HepG2 (cell line): ENCODE results near the gene DNASE1L2. TPM values are rescaled to one million over a fixed set of nuclear protein-coding genes. Genes with fewer than 3 reads are reported as not detected.
A peak's percentile ranks its signal among the peaks of the same experiment; 100 is the strongest.

Source experiments
- AFF4 ChIP-seq: sonication (generic); formaldehyde crosslinking; IDR thresholded peaks from 2 replicates; pipeline ENCODE4 v1.4.0; 2020; ENCODE audit warnings: missing genetic modification reagents
- AHR ChIP-seq: IDR thresholded peaks from 2 replicates; pipeline ENCODE4 v1.6.1; 2018; ENCODE audit warnings: missing genetic modification reagents, missing compliant biosample characterization
- FIP1L1 ChIP-seq: fragments of 200-400 bp; formaldehyde crosslinking; IDR thresholded peaks from 2 replicates; pipeline ENCODE4 v1.6.1; 2018; ENCODE audit warnings: low read depth, mild to moderate bottlenecking, low read length, moderate library complexity, borderline replicate concordance; ENCODE audit not compliant: insufficient read depth
- FOXK2 ChIP-seq: fragments of 450-650 bp; IDR thresholded peaks from 2 replicates; pipeline ENCODE4 v1.6.1; 2016
- GLMP ChIP-seq: sonication (generic); formaldehyde crosslinking; IDR thresholded peaks from 2 replicates; pipeline ENCODE4 v1.9.0; 2021; ENCODE audit warnings: missing genetic modification reagents, mild to moderate bottlenecking, borderline replicate concordance
- HDAC2 ChIP-seq: sonication (generic); formaldehyde crosslinking; IDR thresholded peaks from 2 replicates; pipeline ENCODE4 v1.4.0; 2020; ENCODE audit warnings: missing genetic modification reagents
- KDM5A ChIP-seq: fragments of 200-600 bp; sonication (generic); IDR thresholded peaks from 2 replicates; pipeline ENCODE4 v1.7.0; 2018; ENCODE audit warnings: antibody characterized with exemption, mild to moderate bottlenecking, low read length, borderline replicate concordance
- MED8 ChIP-seq: sonication (generic); formaldehyde crosslinking; IDR thresholded peaks from 2 replicates; pipeline ENCODE4 v1.8.1; 2023; ENCODE audit warnings: mild to moderate bottlenecking, missing genetic modification reagents; ENCODE audit not compliant: insufficient replicate concordance
- MYNN ChIP-seq: sonication (generic); formaldehyde crosslinking; IDR thresholded peaks from 2 replicates; pipeline ENCODE4 v1.4.0; 2020; ENCODE audit warnings: mild to moderate bottlenecking, low read depth, missing genetic modification reagents
- NFRKB ChIP-seq: fragments of 450-650 bp; IDR thresholded peaks from 2 replicates; pipeline ENCODE4 v1.6.1; 2017
- PPARG ChIP-seq: conservative IDR thresholded peaks from 2 replicates; pipeline ENCODE4 v1.6.1; 2016; ENCODE audit warnings: missing biosample characterization, missing genetic modification reagents
- RCOR2 ChIP-seq: IDR thresholded peaks from 2 replicates; pipeline ENCODE4 v1.6.1; 2016; ENCODE audit warnings: missing biosample characterization, missing genetic modification reagents
- SALL1 ChIP-seq: sonication (generic); formaldehyde crosslinking; IDR thresholded peaks from 2 replicates; pipeline ENCODE4 v1.8.0; 2022; ENCODE audit warnings: mild to moderate bottlenecking, missing genetic modification reagents
- ZNF205 ChIP-seq: IDR thresholded peaks from 2 replicates; pipeline ENCODE4 v1.6.1; 2018; ENCODE audit warnings: missing biosample characterization, missing genetic modification reagents
- ZNF224 ChIP-seq: sonication (generic); formaldehyde crosslinking; IDR thresholded peaks from 2 replicates; pipeline ENCODE4 v1.5.0; 2020; ENCODE audit warnings: mild to moderate bottlenecking, missing genetic modification reagents
- ZNF34 ChIP-seq: sonication (generic); formaldehyde crosslinking; IDR thresholded peaks from 2 replicates; pipeline ENCODE4 v1.4.0; 2020; ENCODE audit warnings: mild to moderate bottlenecking, missing genetic modification reagents, borderline replicate concordance
- ZNF569 ChIP-seq: sonication (generic); formaldehyde crosslinking; IDR thresholded peaks from 2 replicates; pipeline ENCODE4 v1.5.0; 2020; ENCODE audit warnings: mild to moderate bottlenecking, missing genetic modification reagents, moderate library complexity, borderline replicate concordance
- ZNF780A ChIP-seq: sonication (generic); formaldehyde crosslinking; IDR thresholded peaks from 2 replicates; pipeline ENCODE4 v1.8.0; 2022; ENCODE audit warnings: mild to moderate bottlenecking, missing genetic modification reagents, moderate library complexity
- ZSCAN29 ChIP-seq: sonication (generic); formaldehyde crosslinking; conservative IDR thresholded peaks from 2 replicates; pipeline ENCODE4 v1.4.0; 2020; ENCODE audit warnings: mild to moderate bottlenecking, missing genetic modification reagents
- polyA plus RNA-seq, 8 experiments: library from polyadenylated mRNA; depleted of rRNA in 3 of 8; stranded (reverse) in 7 of 8; unstranded in 1 of 8; fragments of >200 nt; fragmentation: Illumina TruSeq in 4 of 8; extraction: Trizol in 4 of 8; gene quantifications; 2 replicates each; pipeline versions ENCODE4 v1.2.1 to v1.2.3, GENCODE V29; 2011 to 2016; ENCODE audit warnings: low read depth in 4 of 8, missing spikeins in 1 of 8, mixed read lengths in 1 of 8; ENCODE audit not compliant: insufficient read depth in 1 of 8
- total RNA-seq, 5 experiments: library from RNA; depleted of rRNA; stranded (reverse); fragments of >200 nt; fragmentation: Illumina TruSeq; extraction: Trizol; gene quantifications; 2 replicates each; pipeline ENCODE4 v1.2.3, GENCODE V29; 2016; ENCODE audit warnings: low read depth in 1 of 5
- TF ChIP-seq, protein P1 (sequence below): sonication (generic); formaldehyde crosslinking; IDR thresholded peaks from 2 replicates; pipeline ENCODE4 v1.4.0; 2020; ENCODE audit warnings: mild to moderate bottlenecking, low read depth, missing genetic modification reagents
- TF ChIP-seq, protein P2 (sequence below): sonication (generic); formaldehyde crosslinking; IDR thresholded peaks from 2 replicates; pipeline ENCODE4 v1.4.0; 2020; ENCODE audit warnings: missing genetic modification reagents

Gene DNASE1L2
- total and polyA plus RNA-seq, 2 of the 13 experiments (the other 11 are each of a cell fraction or from before 2014, with no cell fraction given) = 0.44 to 0.50 TPM

DNA sequence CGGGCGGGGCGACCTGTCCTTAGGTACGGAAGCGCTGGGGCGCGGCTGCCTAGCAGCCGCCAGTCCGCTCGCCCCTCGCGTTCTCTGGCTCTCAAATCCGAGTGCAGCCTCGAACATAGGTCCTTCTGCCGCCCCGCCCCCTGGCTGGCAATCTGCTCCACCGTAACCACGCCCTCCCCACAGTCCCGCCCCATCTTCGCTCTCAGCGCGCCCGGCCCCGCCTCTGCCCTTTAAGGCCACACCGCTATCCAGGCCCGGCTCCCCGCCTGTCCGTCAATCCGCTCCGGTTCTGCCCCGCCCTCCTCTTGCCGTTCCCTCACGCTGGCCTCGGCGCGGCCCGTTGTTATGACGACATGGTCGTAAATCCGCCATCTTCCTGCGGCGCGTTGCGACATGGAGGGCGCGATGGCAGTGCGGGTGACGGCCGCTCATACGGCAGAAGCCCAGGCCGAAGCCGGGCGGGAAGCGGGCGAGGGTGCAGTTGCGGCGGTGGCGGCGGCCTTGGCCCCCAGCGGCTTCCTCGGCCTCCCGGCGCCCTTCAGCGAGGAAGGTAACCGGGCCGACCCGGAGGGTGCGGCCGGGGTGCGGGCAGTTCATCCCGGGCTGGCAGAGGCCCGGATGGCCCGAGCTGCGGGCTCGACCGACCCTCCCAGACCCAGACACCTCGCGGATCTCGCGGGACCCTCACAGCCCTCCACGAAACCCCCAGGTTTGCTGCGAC, 12.9 kb upstream of the DNASE1L2 start, which contains the start of gene E4F1 (continued):
- TF ChIP-seq MYNN (CRISPR knock-in tag) = no peak
- TF ChIP-seq, protein P1, sequence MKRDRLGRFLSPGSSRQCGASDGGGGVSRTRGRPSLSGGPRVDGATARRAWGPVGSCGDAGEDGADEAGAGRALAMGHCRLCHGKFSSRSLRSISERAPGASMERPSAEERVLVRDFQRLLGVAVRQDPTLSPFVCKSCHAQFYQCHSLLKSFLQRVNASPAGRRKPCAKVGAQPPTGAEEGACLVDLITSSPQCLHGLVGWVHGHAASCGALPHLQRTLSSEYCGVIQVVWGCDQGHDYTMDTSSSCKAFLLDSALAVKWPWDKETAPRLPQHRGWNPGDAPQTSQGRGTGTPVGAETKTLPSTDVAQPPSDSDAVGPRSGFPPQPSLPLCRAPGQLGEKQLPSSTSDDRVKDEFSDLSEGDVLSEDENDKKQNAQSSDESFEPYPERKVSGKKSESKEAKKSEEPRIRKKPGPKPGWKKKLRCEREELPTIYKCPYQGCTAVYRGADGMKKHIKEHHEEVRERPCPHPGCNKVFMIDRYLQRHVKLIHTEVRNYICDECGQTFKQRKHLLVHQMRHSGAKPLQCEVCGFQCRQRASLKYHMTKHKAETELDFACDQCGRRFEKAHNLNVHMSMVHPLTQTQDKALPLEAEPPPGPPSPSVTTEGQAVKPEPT (CRISPR knock-in tag) = no peak
- peak; percentile 92; the same call in 1 of the 2 replicates for TF ChIP-seq ZNF569
- TF ChIP-seq ZNF224 (CRISPR knock-in tag) = 0 out of 2 replicates have a peak, but pooled peaks have one; percentile 38
- 0 out of 2 replicates have a peak, but pooled peaks have one; percentile 45 for TF ChIP-seq ZNF34
- TF ChIP-seq NFRKB = no peak
- peak; percentile 86; the same call in 1 of the 2 replicates for TF ChIP-seq KDM5A
- peak; percentile 63; the same call in 1 of the 2 replicates for TF ChIP-seq ZSCAN29
- no peak for TF ChIP-seq FOXK2
- no peak for TF ChIP-seq AHR
- TF ChIP-seq SALL1 (CRISPR knock-in tag) = peak; percentile 86
- peak; percentile 80 for TF ChIP-seq MED8 (CRISPR knock-in tag)
- TF ChIP-seq FIP1L1 = no peak
- no peak for TF ChIP-seq ZNF780A (CRISPR knock-in tag)
- no peak for TF ChIP-seq GLMP
- TF ChIP-seq ZNF205 = no peak
- TF ChIP-seq, protein P2, sequence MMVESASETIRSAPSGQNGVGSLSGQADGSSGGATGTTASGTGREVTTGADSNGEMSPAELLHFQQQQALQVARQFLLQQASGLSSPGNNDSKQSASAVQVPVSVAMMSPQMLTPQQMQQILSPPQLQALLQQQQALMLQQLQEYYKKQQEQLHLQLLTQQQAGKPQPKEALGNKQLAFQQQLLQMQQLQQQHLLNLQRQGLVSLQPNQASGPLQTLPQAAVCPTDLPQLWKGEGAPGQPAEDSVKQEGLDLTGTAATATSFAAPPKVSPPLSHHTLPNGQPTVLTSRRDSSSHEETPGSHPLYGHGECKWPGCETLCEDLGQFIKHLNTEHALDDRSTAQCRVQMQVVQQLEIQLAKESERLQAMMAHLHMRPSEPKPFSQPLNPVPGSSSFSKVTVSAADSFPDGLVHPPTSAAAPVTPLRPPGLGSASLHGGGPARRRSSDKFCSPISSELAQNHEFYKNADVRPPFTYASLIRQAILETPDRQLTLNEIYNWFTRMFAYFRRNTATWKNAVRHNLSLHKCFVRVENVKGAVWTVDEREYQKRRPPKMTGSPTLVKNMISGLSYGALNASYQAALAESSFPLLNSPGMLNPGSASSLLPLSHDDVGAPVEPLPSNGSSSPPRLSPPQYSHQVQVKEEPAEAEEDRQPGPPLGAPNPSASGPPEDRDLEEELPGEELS (CRISPR knock-in tag) = peak; percentile 41; the same call in 1 of the 2 replicates
- TF ChIP-seq PPARG (CRISPR knock-in tag) = no peak
- peak; percentile 35; the same call in 1 of the 2 replicates for TF ChIP-seq AFF4 (CRISPR knock-in tag)
- TF ChIP-seq HDAC2 (CRISPR knock-in tag) = peak; percentile 78
- TF ChIP-seq RCOR2 (CRISPR knock-in tag) = no peak
